Measurements from ENCODE around the gene GAB1.

Gene GAB1

DNA sequence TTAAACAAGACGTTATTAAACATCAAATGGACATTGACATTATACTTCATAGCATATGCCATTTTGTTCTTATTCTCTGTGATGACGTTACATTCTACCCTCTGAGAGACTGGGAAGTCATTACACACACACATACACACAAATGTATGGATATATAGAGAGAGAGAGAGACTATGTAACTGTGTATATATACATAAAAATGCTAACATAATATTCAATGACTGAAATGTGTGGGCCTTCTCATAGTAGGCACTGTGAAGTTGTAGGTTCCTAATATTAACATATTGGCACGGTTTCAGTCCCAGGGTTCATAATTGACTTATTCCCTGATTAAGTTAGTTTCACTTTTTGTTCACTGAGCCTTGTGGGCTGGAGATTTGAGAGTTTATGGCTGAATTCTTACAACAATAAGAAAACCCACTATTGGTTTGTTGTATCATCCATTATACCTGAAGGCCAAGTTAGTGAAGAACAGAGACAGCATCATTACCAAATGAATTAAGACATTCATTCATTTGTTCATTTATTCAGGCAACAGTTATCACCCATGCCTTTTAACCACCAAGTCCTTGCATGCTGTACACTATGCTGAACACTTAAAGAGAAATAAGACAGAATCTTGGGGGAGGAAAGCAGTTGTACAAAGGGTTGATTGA, 68.5 kb downstream of the GAB1 start:
- WGBS (ENCODE audit: extremely low coverage, insufficient coverage, low lambda C conversion rate), result no CpG with 5 or more reads among the region's 3 CpGs
- Histone ChIP-seq H3K23ac (ENCODE audit: low read length) (no peak overlapping the region), H4K5ac (ENCODE audit: low read length) (no peak overlapping the region), H2AK5ac (ENCODE audit: low read length) (no peak overlapping the region), H3K9ac (ENCODE audit: low read length) (no peak overlapping the region), H4K8ac (ENCODE audit: low read depth, low read length) (no peak overlapping the region), H3K79me1 (ENCODE audit: low read length) (peaks cover 3% of the 10 kb centered on the region), H3K79me2 (ENCODE audit: control insufficient read depth, insufficient read depth, low read length) (no peaks in the 10 kb centered on the region), H2BK120ac (ENCODE audit: low read depth, low read length) (no peak overlapping the region), H3K4ac (ENCODE audit: low read depth, low read length) (no peak overlapping the region), H2BK5ac (ENCODE audit: low read length) (no peak overlapping the region), H3K18ac (ENCODE audit: low read length) (no peak overlapping the region), H3K36me3 (ENCODE audit: control insufficient read depth, insufficient read depth, low read length) (no peaks in the 10 kb centered on the region), H2BK15ac (replicated peaks; ENCODE audit: low read depth) (no peak overlapping the region), H3K4me1 (ENCODE audit: control insufficient read depth, low read depth, low read length) (no peaks in the 10 kb centered on the region), H3K4me2 (ENCODE audit: low read length) (no peak overlapping the region), H3K4me3 (ENCODE audit: low read length) (no peak overlapping the region), H3K27me3 (ENCODE audit: insufficient read depth, low read length, poor library complexity) (no peaks in the 10 kb centered on the region), H3K27ac (ENCODE audit: low read depth, low read length) (no peak overlapping the region), H3K56ac (ENCODE audit: low read length) (no peak overlapping the region)
- no peak for DNase-seq

DNA sequence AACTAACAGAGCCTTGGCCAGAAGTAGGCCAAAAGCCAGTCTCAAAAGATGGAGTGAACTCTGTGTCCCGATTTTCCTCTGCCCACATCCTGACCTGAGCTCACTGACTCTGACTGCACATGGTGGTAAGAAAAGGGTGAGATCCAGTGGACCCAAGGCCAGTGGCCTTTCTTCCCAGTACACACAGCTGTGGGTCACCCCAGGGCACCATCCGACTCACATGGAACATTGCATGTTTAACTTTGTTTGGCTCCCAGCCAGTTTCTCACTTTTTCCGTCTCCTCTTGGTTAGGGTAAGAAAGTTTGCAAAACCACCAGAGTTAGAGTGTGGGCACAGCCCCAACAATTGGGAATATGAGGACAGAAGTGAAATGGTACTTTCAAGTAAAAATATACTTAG, 69.8 kb downstream of the GAB1 start:
- Histone ChIP-seq H3K4me2 (ENCODE audit: low read length) (no peak overlapping the region), H3K4me1 (ENCODE audit: control insufficient read depth, low read depth, low read length) (no peaks in the 10 kb centered on the region), H2BK120ac (ENCODE audit: low read depth, low read length) (no peak overlapping the region), H4K8ac (ENCODE audit: low read depth, low read length) (no peak overlapping the region), H3K56ac (ENCODE audit: low read length) (no peak overlapping the region), H2BK5ac (ENCODE audit: low read length) (no peak overlapping the region), H3K27me3 (ENCODE audit: insufficient read depth, low read length, poor library complexity) (no peaks in the 10 kb centered on the region), H2BK15ac (replicated peaks; ENCODE audit: low read depth) (no peak overlapping the region), H3K36me3 (ENCODE audit: control insufficient read depth, insufficient read depth, low read length) (no peaks in the 10 kb centered on the region), H3K18ac (ENCODE audit: low read length) (no peak overlapping the region), H4K5ac (ENCODE audit: low read length) (no peak overlapping the region), H3K4ac (ENCODE audit: low read depth, low read length) (peak overlapping the region; percentile 55), H3K9ac (ENCODE audit: low read length) (no peak overlapping the region), H3K79me2 (ENCODE audit: control insufficient read depth, insufficient read depth, low read length) (no peaks in the 10 kb centered on the region), H3K4me3 (ENCODE audit: low read length) (no peak overlapping the region), H2AK5ac (ENCODE audit: low read length) (no peak overlapping the region), H3K23ac (ENCODE audit: low read length) (no peak overlapping the region), H3K27ac (ENCODE audit: low read depth, low read length) (no peak overlapping the region), H3K79me1 (ENCODE audit: low read length) (peaks cover 3% of the 10 kb centered on the region)
- WGBS (ENCODE audit: extremely low coverage, insufficient coverage, low lambda C conversion rate), result no CpG with 5 or more reads among the region's 3 CpGs
- no peak for DNase-seq

GRCh38 chr4:143407474-143407873, 70.8 kb downstream of the GAB1 start:
- Histone ChIP-seq H3K4ac (ENCODE audit: low read depth, low read length) (no peak overlapping the region), H2AK5ac (ENCODE audit: low read length) (no peak overlapping the region), H3K4me1 (ENCODE audit: control insufficient read depth, low read depth, low read length) (no peaks in the 10 kb centered on the region), H2BK5ac (ENCODE audit: low read length) (no peak overlapping the region), H2BK120ac (ENCODE audit: low read depth, low read length) (no peak overlapping the region), H3K79me2 (ENCODE audit: control insufficient read depth, insufficient read depth, low read length) (no peaks in the 10 kb centered on the region), H3K56ac (ENCODE audit: low read length) (no peak overlapping the region), H3K4me3 (ENCODE audit: low read length) (no peak overlapping the region), H3K4me2 (ENCODE audit: low read length) (no peak overlapping the region), H3K36me3 (ENCODE audit: control insufficient read depth, insufficient read depth, low read length) (no peaks in the 10 kb centered on the region), H3K23ac (ENCODE audit: low read length) (no peak overlapping the region), H4K5ac (ENCODE audit: low read length) (no peak overlapping the region), H3K27ac (ENCODE audit: low read depth, low read length) (no peak overlapping the region), H3K79me1 (ENCODE audit: low read length) (peaks cover 3% of the 10 kb centered on the region), H3K9ac (ENCODE audit: low read length) (no peak overlapping the region), H4K8ac (ENCODE audit: low read depth, low read length) (no peak overlapping the region), H2BK15ac (replicated peaks; ENCODE audit: low read depth) (no peak overlapping the region), H3K18ac (ENCODE audit: low read length) (no peak overlapping the region), H3K27me3 (ENCODE audit: insufficient read depth, low read length, poor library complexity) (no peaks in the 10 kb centered on the region)
- DNase-seq, result no peak
- WGBS (ENCODE audit: extremely low coverage, insufficient coverage, low lambda C conversion rate), result no CpG with 5 or more reads among the region's 3 CpGs

DNA sequence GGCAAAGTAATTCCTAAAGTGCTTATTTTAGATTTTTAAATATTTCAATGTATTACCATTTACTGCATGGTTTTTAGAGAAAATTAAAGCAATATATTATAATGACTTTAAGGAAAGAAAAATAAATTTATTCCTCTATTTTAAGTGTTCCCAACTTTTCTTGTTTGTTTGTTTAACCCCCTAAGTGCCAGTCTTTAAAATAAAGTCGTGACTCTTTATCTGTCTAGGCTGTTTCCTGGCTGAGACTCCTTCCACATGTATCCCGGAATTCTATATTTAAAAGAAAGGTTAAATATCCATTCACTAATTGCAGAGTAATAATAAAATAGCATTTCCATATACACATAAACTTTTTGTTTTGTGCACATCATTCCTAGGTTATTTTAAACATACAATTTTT, 71.2 kb downstream of the GAB1 start:
- Histone ChIP-seq H3K4me1 (ENCODE audit: control insufficient read depth, low read depth, low read length) (no peaks in the 10 kb centered on the region), H3K56ac (ENCODE audit: low read length) (no peak overlapping the region), H2BK15ac (replicated peaks; ENCODE audit: low read depth) (no peak overlapping the region), H2AK5ac (ENCODE audit: low read length) (no peak overlapping the region), H3K27me3 (ENCODE audit: insufficient read depth, low read length, poor library complexity) (no peaks in the 10 kb centered on the region), H3K79me2 (ENCODE audit: control insufficient read depth, insufficient read depth, low read length) (no peaks in the 10 kb centered on the region), H3K9ac (ENCODE audit: low read length) (no peak overlapping the region), H3K4ac (ENCODE audit: low read depth, low read length) (no peak overlapping the region), H2BK120ac (ENCODE audit: low read depth, low read length) (no peak overlapping the region), H4K5ac (ENCODE audit: low read length) (no peak overlapping the region), H3K18ac (ENCODE audit: low read length) (no peak overlapping the region), H3K4me2 (ENCODE audit: low read length) (no peak overlapping the region), H3K27ac (ENCODE audit: low read depth, low read length) (no peak overlapping the region), H2BK5ac (ENCODE audit: low read length) (no peak overlapping the region), H3K79me1 (ENCODE audit: low read length) (peaks cover 3% of the 10 kb centered on the region), H3K23ac (ENCODE audit: low read length) (no peak overlapping the region), H4K8ac (ENCODE audit: low read depth, low read length) (no peak overlapping the region), H3K36me3 (ENCODE audit: control insufficient read depth, insufficient read depth, low read length) (no peaks in the 10 kb centered on the region), H3K4me3 (ENCODE audit: low read length) (no peak overlapping the region)
- WGBS (ENCODE audit: extremely low coverage, insufficient coverage, low lambda C conversion rate), result no CpG with 5 or more reads among the region's 2 CpGs
- no peak for DNase-seq

- WGBS (ENCODE audit: extremely low coverage, insufficient coverage, low lambda C conversion rate), result no CpG with 5 or more reads among the region's 3 CpGs
- no peak overlapping the region for H4K8ac ChIP-seq (ENCODE audit: low read depth, low read length)
- no peak overlapping the region for H2BK5ac ChIP-seq (ENCODE audit: low read length)
- peaks cover 3% of the 10 kb centered on the region for H3K79me1 ChIP-seq (ENCODE audit: low read length)
- H2BK15ac ChIP-seq (replicated peaks; ENCODE audit: low read depth), result no peak overlapping the region
- no peak overlapping the region for H3K4ac ChIP-seq (ENCODE audit: low read depth, low read length)
- H3K27ac ChIP-seq (ENCODE audit: low read depth, low read length), result no peak overlapping the region
- no peak overlapping the region for H3K56ac ChIP-seq (ENCODE audit: low read length)
- H3K27me3 ChIP-seq (ENCODE audit: insufficient read depth, low read length, poor library complexity), result no peaks in the 10 kb centered on the region
- H3K9ac ChIP-seq (ENCODE audit: low read length), result no peak overlapping the region
- H3K18ac ChIP-seq (ENCODE audit: low read length), result no peak overlapping the region
- H3K36me3 ChIP-seq (ENCODE audit: control insufficient read depth, insufficient read depth, low read length), result no peaks in the 10 kb centered on the region
- H4K5ac ChIP-seq (ENCODE audit: low read length), result no peak overlapping the region
- H2BK120ac ChIP-seq (ENCODE audit: low read depth, low read length), result no peak overlapping the region
- no peaks in the 10 kb centered on the region for H3K79me2 ChIP-seq (ENCODE audit: control insufficient read depth, insufficient read depth, low read length)
- no peak overlapping the region for H2AK5ac ChIP-seq (ENCODE audit: low read length)
- no peak overlapping the region for H3K4me2 ChIP-seq (ENCODE audit: low read length)
- H3K23ac ChIP-seq (ENCODE audit: low read length), result no peak overlapping the region
- H3K4me1 ChIP-seq (ENCODE audit: control insufficient read depth, low read depth, low read length), result no peaks in the 10 kb centered on the region
- H3K4me3 ChIP-seq (ENCODE audit: low read length), result no peak overlapping the region
- DNase-seq, result no peak
Observed at GRCh38 chr4:143410015-143410414, 73.3 kb downstream of the GAB1 start.

Data from mesendoderm (in vitro differentiated cells).